22Rv1 (cell line): ENCODE data around the gene CDK11B.
"Not testable (repeated sequence)": the region's sequence is repeated elsewhere in the genome, so short reads cannot be mapped to it uniquely, and the experiment has no call there.

Experiments
- CTCF ChIP-seq: fragments of 450-650 bp; IDR thresholded peaks from 2 replicates; pipeline ENCODE4 v1.5.1; 2017; ENCODE audit warnings: mild to moderate bottlenecking
- ZFX ChIP-seq: fragments of 450-650 bp; IDR thresholded peaks from 2 replicates; pipeline ENCODE4 v1.6.1; 2017; ENCODE audit warnings: antibody characterized with exemption, borderline replicate concordance

- not testable (repeated sequence) for TF ChIP-seq CTCF, ZFX
Measured at GRCh38 chr1:1699061-1699460, 40.3 kb upstream of the CDK11B start.
